CD14-positive monocyte (primary cell): ENCODE measurements around the gene HSBP1. TPM values are rescaled to one million over a fixed set of nuclear protein-coding genes. Genes with fewer than 3 reads are reported as not detected.

ENCODE experiments used
- DNase-seq, 3 donors: peaks; one replicate each; pipeline ENCODE4 v3.0.0-alpha.2; 2011 to 2022
- H2AFZ ChIP-seq: 2 replicates; pipeline ENCODE4 v1.6.0; 2012; ENCODE audit warnings: mild to moderate bottlenecking, low read depth, low read length, inconsistent platforms; ENCODE audit not compliant: insufficient read depth, poor library complexity, severe bottlenecking
- H3K27ac ChIP-seq, 2 donors: 1 replicate in 1 of 2; 2 replicates in 1 of 2; pipeline ENCODE4 v1.5.1; 2012 to 2013; ENCODE audit warnings: low read length in 2 of 2, control low read depth in 1 of 2, inconsistent platforms in 1 of 2, low read depth in 1 of 2, mild to moderate bottlenecking in 1 of 2
- H3K27me3 ChIP-seq, 2 donors: one replicate each; pipeline versions ENCODE4 v1.6.0 to v1.6.1; 2011 to 2013; ENCODE audit warnings: low read length in 2 of 2; ENCODE audit not compliant: control insufficient read depth in 2 of 2, insufficient read depth in 2 of 2
- H3K36me3 ChIP-seq, 2 donors: replicated peaks in 1 of 2; 1 replicate in 1 of 2; 2 replicates in 1 of 2; pipeline versions ENCODE4 v1.5.1 to v1.6.1; 2012 to 2013; ENCODE audit warnings: low read length in 2 of 2, control low read depth in 1 of 2, inconsistent platforms in 1 of 2, mild to moderate bottlenecking in 1 of 2; ENCODE audit not compliant: insufficient read depth in 2 of 2, control insufficient read depth in 1 of 2
- H3K4me1 ChIP-seq, 2 donors: 1 replicate in 1 of 2; 2 replicates in 1 of 2; pipeline versions ENCODE4 v1.5.1 to v1.6.1; 2012 to 2013; ENCODE audit warnings: low read length in 2 of 2, control low read depth in 1 of 2, inconsistent platforms in 1 of 2, mild to moderate bottlenecking in 1 of 2, moderate library complexity in 1 of 2; ENCODE audit not compliant: insufficient read depth in 2 of 2, control insufficient read depth in 1 of 2
- H3K4me2 ChIP-seq: replicated peaks from 2 replicates; pipeline ENCODE3; 2012; ENCODE audit warnings: low read length, moderate library complexity, mild to moderate bottlenecking; ENCODE audit not compliant: poor library complexity, severe bottlenecking; ENCODE audit errors: extremely low read depth
- H3K4me3 ChIP-seq, 3 experiments: fragments of 200-600 bp in 1 of 3; sonication (generic) in 1 of 3; replicated peaks in 1 of 3; 1 replicate in 2 of 3; 2 replicates in 1 of 3; pipeline ENCODE4 v1.5.1; 2011 to 2013; ENCODE audit warnings: low read length in 3 of 3, mild to moderate bottlenecking in 3 of 3, control low read depth in 2 of 3, low read depth in 2 of 3, inconsistent platforms in 1 of 3, moderate library complexity in 1 of 3
- H3K79me2 ChIP-seq: 2 replicates; pipeline ENCODE4 v1.6.0; 2012; ENCODE audit warnings: mild to moderate bottlenecking, control low read depth, inconsistent platforms, low read length, moderate library complexity; ENCODE audit not compliant: insufficient read depth
- H3K9ac ChIP-seq: 2 replicates; pipeline ENCODE4 v1.6.0; 2017; ENCODE audit warnings: low read length, mild to moderate bottlenecking; ENCODE audit not compliant: insufficient read depth, poor library complexity, severe bottlenecking
- H3K9me3 ChIP-seq, 2 donors: replicated peaks in 1 of 2; 1 replicate in 1 of 2; 2 replicates in 1 of 2; pipeline versions ENCODE4 v1.5.1 to v1.6.1; 2012 to 2013; ENCODE audit warnings: low read length in 2 of 2, control low read depth in 1 of 2; ENCODE audit not compliant: control insufficient read depth in 1 of 2, insufficient read depth in 1 of 2
- H4K20me1 ChIP-seq: 2 replicates; pipeline ENCODE4 v1.6.0; 2012; ENCODE audit warnings: mild to moderate bottlenecking, low read length, control low read depth, moderate library complexity; ENCODE audit not compliant: insufficient read depth
- H3K27ac Mint-ChIP-seq, 7 donors: one replicate each; pipeline ENCODE4 v1.8.0; 2020; ENCODE audit warnings: mild to moderate bottlenecking in 7 of 7, mixed read lengths in 7 of 7, moderate library complexity in 6 of 7, inconsistent platforms in 2 of 7
- H3K27me3 Mint-ChIP-seq, 3 donors: one replicate each; pipeline ENCODE4 v1.8.0; 2021 to 2022; ENCODE audit warnings: low read depth in 3 of 3, mild to moderate bottlenecking in 3 of 3, mixed read lengths in 3 of 3, moderate library complexity in 3 of 3, inconsistent platforms in 1 of 3
- H3K36me3 Mint-ChIP-seq, 2 donors: one replicate each; pipeline ENCODE4 v1.8.0; 2020; ENCODE audit warnings: mixed read lengths in 2 of 2, inconsistent platforms in 1 of 2, mild to moderate bottlenecking in 1 of 2
- H3K4me1 Mint-ChIP-seq: one replicate; pipeline ENCODE4 v1.8.0; 2020; ENCODE audit warnings: mild to moderate bottlenecking, mixed read lengths
- H3K4me3 Mint-ChIP-seq, 2 donors: one replicate each; pipeline ENCODE4 v1.8.0; 2020; ENCODE audit warnings: mild to moderate bottlenecking in 2 of 2, mixed read lengths in 2 of 2, moderate library complexity in 1 of 2
- H3K9me3 Mint-ChIP-seq, 7 donors: one replicate each; pipeline ENCODE4 v1.8.0; 2020 to 2022; ENCODE audit warnings: mixed read lengths in 7 of 7, mild to moderate bottlenecking in 6 of 7, moderate library complexity in 6 of 7, inconsistent platforms in 2 of 7
- WGBS: methylation state at CpG from one replicate; pipeline ENCODE4 v1.1.5; 2013; ENCODE audit warnings: missing lambda C conversion rate; ENCODE audit not compliant: insufficient coverage; 5-methylcytosine and 5-hydroxymethylcytosine counted together
- intact Hi-C, 2 donors: fragments of 100-400 bp; cut with micrococcal nuclease; formaldehyde crosslinking; loops; one replicate each; pipeline versions ENCODE4 v1.15.0 to v1.15.1; 2023
- polyA plus RNA-seq, 3 donors: library from polyadenylated mRNA; depleted of rRNA in 1 of 3; unstranded in 2 of 3; stranded (reverse) in 1 of 3; fragments of 300-500 nt in 2 of 3; fragments of >200 nt in 1 of 3; fragmentation: Illumina TruSeq in 2 of 3; gene quantifications; 1 replicate in 2 of 3; 2 replicates in 1 of 3; pipeline ENCODE4 v1.2.3, GENCODE V29; 2012 to 2021
- TF ChIP-seq, protein P1 (sequence below): fragments of 200-600 bp; IDR thresholded peaks from one replicate; pipeline ENCODE4 v1.8.0; 2022; ENCODE audit warnings: antibody characterized with exemption, mild to moderate bottlenecking

HSBP1 gene
- polyA plus RNA-seq, 3 donors: 16.9 to 194 (median 178) TPM

DNA sequence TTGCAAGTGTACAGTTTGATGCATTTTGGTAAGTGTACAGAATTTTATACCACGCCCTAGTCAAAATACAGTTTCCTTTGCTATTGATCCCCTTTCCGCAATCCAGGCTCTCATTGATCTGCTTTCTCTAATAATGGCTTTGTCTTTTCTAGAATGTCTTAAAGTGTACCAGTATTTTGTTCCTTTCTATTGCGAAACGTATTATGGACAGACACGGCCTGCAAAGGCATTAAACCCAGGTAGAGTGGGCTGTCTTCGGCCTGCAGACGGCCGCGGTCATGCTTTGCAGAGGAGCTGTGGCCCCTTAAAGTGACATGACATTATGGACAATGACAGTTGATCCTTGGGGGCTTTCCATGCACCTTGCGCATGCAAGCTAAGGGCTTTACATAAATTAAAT lies 15.9 kb upstream of the HSBP1 start:
- WGBS: 98% methylated on average over 6 of the region's 10 CpGs

DNA sequence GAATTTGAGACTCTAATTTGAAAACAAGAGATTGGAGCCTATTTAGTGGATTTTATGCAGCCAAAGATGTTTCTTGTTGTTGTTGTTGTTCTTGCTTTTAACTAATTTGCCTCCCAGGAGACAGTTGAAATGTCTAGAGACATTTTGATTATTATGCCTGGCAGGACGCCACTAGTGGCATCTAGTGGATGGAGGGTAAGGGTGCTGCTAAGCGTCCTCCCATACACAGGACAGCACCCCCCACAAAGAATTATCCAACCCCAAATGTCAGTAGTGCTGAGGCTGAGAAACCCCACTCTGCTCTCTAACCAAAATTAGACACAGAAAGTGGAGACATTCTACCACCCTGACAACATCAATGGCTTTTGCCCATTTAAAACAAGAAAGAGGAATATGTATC lies 15.4 kb upstream of the HSBP1 start:
- Histone ChIP-seq H3K4me2 (no peak overlapping the region), H3K9ac (no peak overlapping the region), H3K4me3 (no peak overlapping the region), H3K4me1 (peaks cover 0 to 6% of the 10 kb centered on the region in 2 donors), H4K20me1 (no peaks in the 10 kb centered on the region), H3K36me3 (no peaks in the 10 kb centered on the region), H3K27ac (no peak overlapping the region), H3K79me2 (no peaks in the 10 kb centered on the region), H3K9me3 (no peaks in the 10 kb centered on the region), H3K27me3 (peaks cover 0 to 2% of the 10 kb centered on the region in 2 donors), H2AFZ (no peak overlapping the region)
- DNase-seq: no peak
- H3K27ac Mint-ChIP-seq: no peak overlapping the region
- WGBS: no CpG with 5 or more reads among the region's 2 CpGs
- TF ChIP-seq, protein P1, sequence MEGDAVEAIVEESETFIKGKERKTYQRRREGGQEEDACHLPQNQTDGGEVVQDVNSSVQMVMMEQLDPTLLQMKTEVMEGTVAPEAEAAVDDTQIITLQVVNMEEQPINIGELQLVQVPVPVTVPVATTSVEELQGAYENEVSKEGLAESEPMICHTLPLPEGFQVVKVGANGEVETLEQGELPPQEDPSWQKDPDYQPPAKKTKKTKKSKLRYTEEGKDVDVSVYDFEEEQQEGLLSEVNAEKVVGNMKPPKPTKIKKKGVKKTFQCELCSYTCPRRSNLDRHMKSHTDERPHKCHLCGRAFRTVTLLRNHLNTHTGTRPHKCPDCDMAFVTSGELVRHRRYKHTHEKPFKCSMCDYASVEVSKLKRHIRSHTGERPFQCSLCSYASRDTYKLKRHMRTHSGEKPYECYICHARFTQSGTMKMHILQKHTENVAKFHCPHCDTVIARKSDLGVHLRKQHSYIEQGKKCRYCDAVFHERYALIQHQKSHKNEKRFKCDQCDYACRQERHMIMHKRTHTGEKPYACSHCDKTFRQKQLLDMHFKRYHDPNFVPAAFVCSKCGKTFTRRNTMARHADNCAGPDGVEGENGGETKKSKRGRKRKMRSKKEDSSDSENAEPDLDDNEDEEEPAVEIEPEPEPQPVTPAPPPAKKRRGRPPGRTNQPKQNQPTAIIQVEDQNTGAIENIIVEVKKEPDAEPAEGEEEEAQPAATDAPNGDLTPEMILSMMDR: no peak
- peaks cover 15% of the 10 kb centered on the region for H3K4me1 Mint-ChIP-seq
- intact Hi-C loops: no loop called here
- H3K36me3 Mint-ChIP-seq: peaks cover 0 to 1% of the 10 kb centered on the region in 2 donors
- peaks cover 0 to 6% (median 3%) of the 10 kb centered on the region in 7 donors for H3K9me3 Mint-ChIP-seq
- H3K27me3 Mint-ChIP-seq: peaks cover 1 to 3% (median 2%) of the 10 kb centered on the region in 3 donors
- H3K4me3 Mint-ChIP-seq: no peak overlapping the region

More for the DNA sequence above, 15.9 kb upstream of the HSBP1 start:
- Histone ChIP-seq H2AFZ (no peak overlapping the region), H3K9me3 (no peaks in the 10 kb centered on the region), H3K4me2 (no peak overlapping the region), H3K79me2 (no peaks in the 10 kb centered on the region), H3K9ac (no peak overlapping the region), H3K27ac (no peak overlapping the region), H3K27me3 (peaks cover 0 to 2% of the 10 kb centered on the region in 2 donors), H4K20me1 (no peaks in the 10 kb centered on the region), H3K36me3 (no peaks in the 10 kb centered on the region), H3K4me1 (peaks cover 0 to 6% of the 10 kb centered on the region in 2 donors), H3K4me3 (no peak overlapping the region)
- Mint-ChIP-seq H3K4me3 (no peak overlapping the region), H3K27me3 (peaks cover 1 to 3% (median 2%) of the 10 kb centered on the region in 3 donors), H3K9me3 (peaks cover 0 to 7% (median 3%) of the 10 kb centered on the region in 7 donors), H3K36me3 (peaks cover 0 to 1% of the 10 kb centered on the region in 2 donors), H3K4me1 (peaks cover 13% of the 10 kb centered on the region), H3K27ac (no peak overlapping the region)
- no peak for DNase-seq
- intact Hi-C loops: no loop called here
- TF ChIP-seq, protein P1: no peak
